Epithelial cell of esophagus (primary cell): ENCODE results near the gene CPAMD8.

Experiments
- DNase-seq: peaks from one replicate; pipeline ENCODE4 v3.0.0; 2010; ENCODE audit warnings: low read depth
- H3K4me3 ChIP-seq: 2 replicates; pipeline ENCODE4 v1.5.1; 2011; ENCODE audit warnings: mild to moderate bottlenecking, low read length, control low read depth
- CTCF ChIP-seq: IDR thresholded peaks from 2 replicates; pipeline ENCODE4 v1.5.1; 2011; ENCODE audit warnings: low read depth, mild to moderate bottlenecking, low read length, control low read depth, inconsistent platforms; ENCODE audit not compliant: insufficient read depth; ENCODE audit errors: missing control alignments

Gene CPAMD8

GRCh38 chr19:16867211-16867610, 159.4 kb downstream of the CPAMD8 start:
- no peak overlapping the region for H3K4me3 ChIP-seq
- DNase-seq: peak; percentile 50
- no peak for TF ChIP-seq CTCF

GRCh38 chr19:16862826-16863415, 163.7 kb downstream of the CPAMD8 start:
- no peak for DNase-seq
- TF ChIP-seq CTCF: no peak

GRCh38 chr19:16861834-16862233, 164.8 kb downstream of the CPAMD8 start:
- no peak overlapping the region for H3K4me3 ChIP-seq
- no peak for TF ChIP-seq CTCF
- no peak for DNase-seq

More at GRCh38 chr19:16862826-16863415, 163.7 kb downstream of the CPAMD8 start:
- H3K4me3 ChIP-seq: no peak overlapping the region

- no peak for TF ChIP-seq CTCF
- no peak for DNase-seq
- no peak overlapping the region for H3K4me3 ChIP-seq
These were observed 165.6 kb downstream of the CPAMD8 start for GRCh38 chr19:16861011-16861410.

- no peak for DNase-seq
- H3K4me3 ChIP-seq: no peak overlapping the region
- no peak for TF ChIP-seq CTCF
These were observed 166.5 kb downstream of the CPAMD8 start for GRCh38 chr19:16860118-16860517.

- no peak overlapping the region for H3K4me3 ChIP-seq
- no peak for TF ChIP-seq CTCF
- DNase-seq: no peak
These were observed 167.0 kb downstream of the CPAMD8 start for GRCh38 chr19:16859626-16860025.

- H3K4me3 ChIP-seq: no peak overlapping the region
- no peak for TF ChIP-seq CTCF
- DNase-seq: no peak
These were observed 170.5 kb downstream of the CPAMD8 start for GRCh38 chr19:16856091-16856490.
